Choroid plexus epithelial cell (primary cell): Measurements from ENCODE around the gene YWHAE.
"Not testable (repeated sequence)": the region's sequence is repeated elsewhere in the genome, so short reads cannot be mapped to it uniquely, and the experiment has no call there.

Experiments used
- DNase-seq: peaks from one replicate; pipeline ENCODE4 v3.0.0-alpha.2; 2010; ENCODE audit warnings: low read depth
- H3K4me3 ChIP-seq: 2 replicates; pipeline ENCODE4 v1.5.1; 2011; ENCODE audit warnings: low read depth, mild to moderate bottlenecking, control low read depth, low read length, moderate library complexity
- CTCF ChIP-seq: conservative IDR thresholded peaks from 2 replicates; pipeline ENCODE4 v1.5.1; 2011; ENCODE audit warnings: low read depth, mild to moderate bottlenecking, control low read depth, inconsistent platforms, low read length, moderate library complexity

Gene YWHAE

GRCh38 chr17:1420981-1421380 is 21.0 kb upstream of the YWHAE start:
- H3K4me3 ChIP-seq = no peak overlapping the region
- no peak for TF ChIP-seq CTCF
- no peak for DNase-seq

GRCh38 chr17:1420163-1420562 is 20.1 kb upstream of the YWHAE start:
- H3K4me3 ChIP-seq = no peak overlapping the region
- TF ChIP-seq CTCF = no peak
- DNase-seq = no peak

GRCh38 chr17:1418476-1418875 is 18.5 kb upstream of the YWHAE start:
- DNase-seq, H3K4me3 ChIP-seq: not testable (repeated sequence)

GRCh38 chr17:1416414-1416813 is 16.4 kb upstream of the YWHAE start:
- H3K4me3 ChIP-seq = no peak overlapping the region
- DNase-seq = no peak
- no peak for TF ChIP-seq CTCF

- no peak overlapping the region for H3K4me3 ChIP-seq
- no peak for DNase-seq
- no peak for TF ChIP-seq CTCF
Measured at GRCh38 chr17:1414634-1415033, 14.6 kb upstream of the YWHAE start.

- no peak for DNase-seq
Measured at GRCh38 chr17:1414001-1414574, 14.1 kb upstream of the YWHAE start.

GRCh38 chr17:1413281-1413791 is 13.3 kb upstream of the YWHAE start:
- no peak overlapping the region for H3K4me3 ChIP-seq
- DNase-seq = peak; percentile 77
- TF ChIP-seq CTCF = no peak

More at GRCh38 chr17:1414001-1414574, 14.1 kb upstream of the YWHAE start:
- H3K4me3 ChIP-seq = no peak overlapping the region
- TF ChIP-seq CTCF = no peak
